ENCODE results near the gene RHEBL1.

- TF ChIP-seq CTCF (IDR thresholded peaks at IDR 0.05) (no peak), EP300 (IDR thresholded peaks at IDR 0.05) (no peak)
Measured at GRCh38 chr12:49036029-49036428, 33.8 kb downstream of the RHEBL1 start.

Data from suprapubic skin (tissue), 3 donors.